ENCODE results near the gene DCTN5.

DCTN5 gene

DNA sequence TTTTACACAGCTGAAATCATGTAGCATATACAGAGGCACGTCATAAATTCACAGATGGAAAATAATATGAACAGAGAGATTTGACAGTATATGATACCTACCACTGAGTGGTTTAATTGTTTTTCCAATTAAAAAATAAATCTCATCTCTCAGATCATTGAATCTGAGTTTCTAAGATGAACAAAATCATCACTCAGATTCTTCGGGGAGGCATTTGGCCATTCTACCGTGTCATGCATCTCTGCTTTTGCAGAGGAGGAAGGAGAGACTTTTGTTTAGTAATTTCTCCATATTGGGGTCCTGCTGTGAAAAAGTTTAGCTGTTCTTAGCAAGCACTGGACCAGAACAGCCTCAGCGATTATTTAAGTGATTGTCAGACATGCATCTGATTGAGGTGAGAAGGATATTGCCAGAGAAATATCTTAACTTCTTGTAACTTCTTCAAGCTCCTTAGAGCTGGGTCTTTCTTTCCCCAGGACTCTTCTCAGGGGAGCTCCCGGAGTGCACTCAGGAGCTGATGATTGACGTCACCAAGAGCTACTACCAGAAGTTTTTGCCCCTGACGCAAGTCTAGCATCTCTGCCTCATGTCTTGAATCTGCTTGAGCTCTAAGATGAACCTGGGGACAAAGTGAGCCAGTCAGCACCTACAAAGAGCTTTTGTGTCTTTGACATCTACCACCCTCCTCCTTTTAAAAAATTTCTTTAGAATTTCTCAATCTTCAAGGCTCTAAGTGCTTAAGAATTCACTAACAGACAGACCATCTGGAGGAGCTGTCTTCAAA is 25.5 kb downstream of the DCTN5 start:
- no peak for DNase-seq

DNA sequence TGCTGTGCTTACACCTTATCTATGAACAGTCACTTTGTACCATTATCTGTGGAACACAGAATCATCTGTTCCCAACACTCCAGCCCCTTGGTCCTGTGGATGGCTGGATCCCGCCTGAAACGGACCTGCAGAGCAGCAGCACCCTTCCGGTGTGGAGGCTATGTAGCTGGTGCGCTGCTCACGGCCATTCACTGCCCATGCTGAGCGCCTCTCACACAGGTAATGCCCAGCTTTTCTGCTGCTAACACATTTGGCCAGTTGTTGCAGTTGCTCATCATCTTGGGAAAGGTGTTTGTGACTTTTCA is 26.0 kb downstream of the DCTN5 start:
- no peak for DNase-seq

DNA sequence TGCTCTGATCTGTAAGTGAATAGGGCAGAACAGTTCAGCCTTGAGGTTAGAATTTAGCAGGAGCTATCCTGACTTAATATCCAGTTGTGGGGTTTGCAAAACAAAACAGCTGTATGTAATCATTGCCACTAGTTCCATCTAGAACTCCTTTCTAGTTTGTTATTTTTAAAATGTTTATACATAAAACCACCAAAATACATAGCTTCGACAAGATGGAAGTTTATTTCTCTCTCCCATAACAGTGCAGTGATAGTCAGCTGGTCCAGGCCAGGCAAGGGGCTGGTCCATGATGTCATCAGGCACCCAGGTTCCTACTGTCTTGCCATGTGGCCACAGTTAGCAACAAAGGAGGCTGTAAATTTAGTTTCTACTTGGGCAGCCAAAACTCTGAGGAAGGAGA is 27.0 kb downstream of the DCTN5 start:
- DNase-seq: no peak

DNA sequence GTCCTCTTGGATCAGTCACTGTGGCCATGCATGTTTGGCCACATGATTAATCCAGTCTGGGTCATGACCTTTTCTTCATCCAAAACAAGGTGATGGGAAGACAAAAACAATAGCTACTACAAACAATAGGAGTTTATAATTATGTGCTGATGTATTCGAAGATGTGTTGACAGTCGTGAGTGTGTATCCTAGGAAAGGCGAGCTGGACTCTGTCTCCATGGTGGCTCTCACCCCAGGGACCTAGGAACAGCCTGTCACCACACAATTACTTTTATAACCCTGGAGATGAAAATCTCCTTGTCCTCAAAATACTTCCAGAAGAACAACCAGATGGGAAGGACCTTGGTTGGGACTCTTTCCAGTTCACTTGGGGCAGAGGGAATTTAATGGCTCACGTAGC is 27.6 kb downstream of the DCTN5 start:
- DNase-seq: no peak

DNA sequence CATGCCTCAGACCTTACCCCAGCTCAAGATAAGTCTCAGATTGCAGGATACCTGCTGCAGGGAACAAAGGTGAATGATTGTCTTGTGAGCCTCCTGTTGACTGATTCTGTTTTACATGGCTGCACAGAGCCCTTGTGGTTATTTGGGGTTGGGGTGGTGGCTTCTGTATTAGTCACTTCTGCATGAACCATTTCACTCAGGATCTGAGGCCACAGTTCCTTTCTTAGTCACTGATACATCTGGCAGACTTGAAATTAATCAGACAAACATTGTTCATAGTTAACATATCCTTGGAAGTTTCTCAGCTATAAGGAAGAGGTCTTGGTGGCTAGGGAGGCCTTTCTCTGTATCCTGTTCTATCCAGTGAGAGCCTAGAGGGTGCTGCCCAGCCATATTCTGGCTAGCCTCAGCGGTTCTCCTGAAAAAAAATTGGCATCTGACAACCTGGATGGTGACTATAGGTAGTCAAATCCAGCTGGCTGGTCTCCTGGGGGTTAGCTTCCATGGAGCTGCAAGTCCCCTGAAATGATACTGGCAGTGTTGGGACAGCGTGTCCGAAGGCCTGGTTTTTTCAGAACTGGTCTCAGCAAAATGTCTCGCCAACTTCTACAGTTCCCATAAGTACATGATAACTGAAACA is 29.0 kb downstream of the DCTN5 start:
- no peak for DNase-seq

DNA sequence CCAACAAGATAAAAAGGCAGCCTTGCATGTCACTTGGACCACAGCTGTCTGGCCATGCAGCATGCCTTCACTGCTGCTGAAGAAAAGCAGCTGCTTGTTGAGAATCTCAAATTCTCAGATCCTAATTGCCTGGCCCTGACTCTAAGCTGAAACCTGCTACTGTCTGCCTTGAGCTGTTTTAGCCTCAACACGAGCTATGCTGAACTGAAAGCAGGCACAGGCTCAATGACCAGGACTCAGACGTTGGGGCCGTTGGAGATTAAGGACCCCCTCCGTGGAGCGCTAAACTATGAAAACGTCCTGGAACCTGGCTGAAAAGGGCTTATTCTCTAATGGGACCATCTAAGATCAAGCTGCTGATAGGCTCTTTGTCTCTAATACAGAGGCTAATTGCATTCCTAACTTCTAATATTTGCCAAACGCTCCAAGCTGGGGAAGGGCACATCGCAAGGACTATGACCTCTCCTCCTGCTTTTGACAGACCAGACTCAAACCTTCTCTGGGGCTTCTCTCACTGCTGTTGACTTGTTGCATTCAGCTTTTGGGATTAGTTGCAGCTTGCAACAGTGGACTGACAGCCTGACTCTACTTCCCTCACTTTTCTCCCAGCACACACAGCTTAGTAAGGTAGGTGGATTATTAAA is 32.8 kb downstream of the DCTN5 start:
- DNase-seq: no peak

DNA sequence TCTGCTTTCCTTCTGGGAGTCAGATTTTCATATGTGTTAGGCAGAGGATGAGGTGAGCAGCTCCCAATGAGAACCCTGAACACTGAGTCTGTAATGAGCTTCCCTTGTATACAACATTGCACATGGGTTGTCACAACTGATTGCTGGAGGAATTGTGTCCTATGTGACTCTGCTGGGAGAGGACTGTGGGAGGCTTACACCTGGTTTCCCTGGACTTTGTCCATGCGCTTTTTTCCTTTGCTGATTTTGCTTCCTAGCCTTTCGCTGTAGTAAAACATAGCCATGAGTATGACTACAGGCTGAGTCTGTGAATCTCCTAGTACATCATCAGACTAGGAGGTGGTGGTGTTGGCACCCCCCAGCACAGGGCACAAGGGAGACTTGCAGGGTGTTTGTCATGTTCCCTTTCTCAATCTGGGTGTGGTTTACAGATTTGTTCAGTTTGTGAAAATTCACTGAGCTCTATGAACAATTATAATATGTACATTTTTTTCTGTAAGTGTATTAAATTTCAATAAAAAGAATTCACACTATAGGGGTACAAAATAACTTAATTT is 35.7 kb downstream of the DCTN5 start:
- DNase-seq: no peak

DNA sequence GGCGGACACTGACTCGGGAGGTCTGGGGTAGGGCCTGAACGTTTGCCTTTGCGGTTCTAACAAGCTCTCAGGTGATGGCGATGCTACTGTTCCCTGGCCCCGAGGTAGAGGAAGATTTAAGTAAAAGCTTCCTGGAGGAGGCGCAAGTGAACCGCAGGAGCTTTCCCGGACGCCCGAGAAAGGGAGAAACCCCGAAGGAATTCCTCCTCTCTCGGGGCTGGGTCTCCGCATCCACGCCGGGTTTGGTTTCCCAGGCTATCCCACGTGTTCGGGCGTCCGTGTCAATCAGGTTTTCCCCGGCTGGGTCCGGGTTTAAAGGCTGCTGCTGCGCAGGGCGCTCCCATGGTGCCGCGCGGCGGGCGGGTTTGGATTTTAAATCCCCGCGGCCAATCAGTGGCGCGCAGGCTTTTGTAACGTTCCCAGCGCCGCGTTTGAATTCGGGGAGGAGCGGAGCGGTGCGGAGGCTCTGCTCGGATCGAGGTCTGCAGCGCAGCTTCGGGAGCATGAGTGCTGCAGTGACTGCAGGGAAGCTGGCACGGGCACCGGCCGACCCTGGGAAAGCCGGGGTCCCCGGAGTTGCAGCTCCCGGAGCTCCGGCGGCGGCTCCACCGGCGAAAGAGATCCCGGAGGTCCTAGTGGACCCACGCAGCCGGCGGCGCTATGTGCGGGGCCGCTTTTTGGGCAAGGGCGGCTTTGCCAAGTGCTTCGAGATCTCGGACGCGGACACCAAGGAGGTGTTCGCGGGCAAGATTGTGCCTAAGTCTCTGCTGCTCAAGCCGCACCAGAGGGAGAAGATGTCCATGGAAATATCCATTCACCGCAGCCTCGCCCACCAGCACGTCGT is 37.4 kb downstream of the DCTN5 start, which contains the start of gene PLK1:
TSS of gene PLK1 (plus strand) at position 460 of the 844 bp plus-strand sequence. CDS start at position 504, 44 bp downstream.
- peak; percentile 93 for DNase-seq

DNA sequence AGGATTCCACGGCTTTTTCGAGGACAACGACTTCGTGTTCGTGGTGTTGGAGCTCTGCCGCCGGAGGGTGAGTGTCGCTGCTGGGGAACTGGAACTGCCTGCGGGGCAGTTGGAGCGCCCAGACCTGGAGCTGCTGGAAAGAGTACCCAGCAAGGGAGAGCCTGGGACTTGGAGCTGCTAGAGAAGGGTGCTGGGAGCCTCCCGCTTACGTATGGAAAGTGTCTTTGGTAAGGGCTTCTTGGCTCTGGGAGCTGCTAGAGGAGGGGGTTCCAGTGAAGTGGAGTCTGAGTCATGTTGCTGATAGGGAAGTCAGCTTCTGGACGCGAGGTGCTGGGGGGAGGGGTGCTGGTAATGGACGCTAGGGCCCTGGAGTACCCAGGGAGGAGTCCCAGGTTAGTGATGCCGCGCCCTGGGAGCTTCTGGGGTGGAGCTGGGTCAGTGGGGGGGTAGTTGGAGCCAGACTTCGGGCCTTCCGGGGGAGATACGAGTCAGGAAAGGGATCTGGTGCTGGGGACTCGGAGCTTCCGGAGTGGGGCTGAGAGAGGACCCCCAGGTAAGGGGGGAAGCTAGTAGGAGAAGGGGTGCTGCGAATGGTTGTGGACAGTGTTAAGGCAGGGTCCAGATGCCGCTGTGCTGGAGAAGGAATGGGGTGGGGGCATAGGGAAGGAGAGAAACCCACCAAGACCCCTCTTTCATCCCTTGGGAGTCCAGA is 38.2 kb downstream of the DCTN5 start:
- DNase-seq: peak; percentile 67

DNA sequence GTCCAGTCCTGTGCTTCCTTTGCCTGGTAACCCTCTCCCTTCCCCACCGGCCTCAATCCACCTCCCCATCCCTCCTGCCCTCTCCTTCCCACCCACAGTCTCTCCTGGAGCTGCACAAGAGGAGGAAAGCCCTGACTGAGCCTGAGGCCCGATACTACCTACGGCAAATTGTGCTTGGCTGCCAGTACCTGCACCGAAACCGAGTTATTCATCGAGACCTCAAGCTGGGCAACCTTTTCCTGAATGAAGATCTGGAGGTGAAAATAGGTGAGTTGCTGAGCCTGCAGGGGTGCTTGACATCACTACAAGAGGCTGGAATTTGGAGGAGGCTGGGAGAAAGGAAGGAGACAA is 38.7 kb downstream of the DCTN5 start:
- no peak for DNase-seq

DNA sequence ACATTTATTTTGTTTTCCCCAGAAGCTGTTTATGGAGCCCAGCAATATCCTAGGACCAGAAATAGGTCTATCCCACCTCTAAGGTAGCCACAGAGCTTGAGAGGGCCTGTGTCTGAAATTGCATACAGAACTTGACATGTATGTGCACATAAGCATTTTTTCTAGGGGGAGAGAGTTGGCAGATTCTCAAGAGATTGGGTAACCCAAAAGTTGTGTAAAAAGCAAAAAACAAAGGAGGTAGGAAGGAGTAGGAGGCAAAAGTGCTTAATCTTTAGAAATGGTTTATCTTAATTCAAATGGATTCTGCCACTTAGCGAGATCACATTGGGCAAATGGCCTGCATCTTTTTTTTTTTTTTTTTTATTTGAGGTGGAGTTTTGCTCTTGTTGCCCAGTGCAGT is 40.9 kb downstream of the DCTN5 start:
- no peak for DNase-seq

DNA sequence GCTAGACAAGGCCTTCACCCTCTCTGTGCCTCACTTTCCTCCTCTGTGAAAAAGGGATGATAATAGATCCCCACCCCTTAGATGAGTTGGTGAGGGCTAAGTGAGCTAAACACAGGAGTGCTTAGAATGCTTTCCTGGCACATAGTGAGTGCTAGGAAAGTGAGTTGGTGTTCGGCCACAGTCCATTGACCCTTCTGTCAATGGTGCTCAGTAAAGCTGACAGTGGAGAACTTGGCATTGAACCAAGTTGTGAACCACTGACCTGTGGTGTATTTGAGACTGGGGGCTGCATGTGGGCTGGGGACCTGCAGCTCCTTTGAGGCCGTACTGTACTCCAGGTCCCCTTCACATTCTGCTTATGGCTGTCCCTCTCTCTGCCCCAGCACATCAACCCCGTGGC is 42.2 kb downstream of the DCTN5 start:
- DNase-seq: no peak

DNA sequence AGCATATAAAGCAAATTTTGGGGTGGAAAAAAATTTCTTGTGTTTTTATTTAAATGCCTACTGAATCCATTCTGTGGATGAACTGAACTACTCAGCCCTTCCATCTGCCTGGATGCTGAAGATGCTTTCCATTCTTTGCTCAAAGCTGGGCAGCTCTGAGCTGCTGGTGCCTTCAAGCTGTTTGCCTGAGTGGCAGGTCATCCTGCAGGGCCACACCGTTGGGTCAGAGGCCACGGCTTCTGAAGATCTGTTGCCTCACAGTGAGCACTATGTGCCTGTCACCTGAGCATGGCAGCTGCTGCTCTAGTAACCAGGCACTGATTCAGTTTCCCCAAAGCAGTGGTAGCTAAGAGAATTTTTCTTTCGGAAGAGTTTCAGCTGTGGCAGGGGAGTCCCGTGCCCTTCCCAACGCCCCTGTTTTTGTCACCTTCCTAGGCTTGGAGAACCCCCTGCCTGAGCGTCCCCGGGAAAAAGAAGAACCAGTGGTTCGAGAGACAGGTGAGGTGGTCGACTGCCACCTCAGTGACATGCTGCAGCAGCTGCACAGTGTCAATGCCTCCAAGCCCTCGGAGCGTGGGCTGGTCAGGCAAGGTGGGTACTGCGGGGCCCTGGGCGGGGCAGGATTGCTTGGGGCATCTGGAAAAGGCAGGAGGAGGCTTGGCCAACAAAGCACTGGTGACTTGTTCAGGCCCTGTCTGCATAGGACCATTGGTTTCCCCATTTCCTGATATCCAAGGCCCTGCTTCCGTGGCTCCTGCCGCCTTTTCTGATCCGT is 46.0 kb downstream of the DCTN5 start:
- no peak for DNase-seq

DNA sequence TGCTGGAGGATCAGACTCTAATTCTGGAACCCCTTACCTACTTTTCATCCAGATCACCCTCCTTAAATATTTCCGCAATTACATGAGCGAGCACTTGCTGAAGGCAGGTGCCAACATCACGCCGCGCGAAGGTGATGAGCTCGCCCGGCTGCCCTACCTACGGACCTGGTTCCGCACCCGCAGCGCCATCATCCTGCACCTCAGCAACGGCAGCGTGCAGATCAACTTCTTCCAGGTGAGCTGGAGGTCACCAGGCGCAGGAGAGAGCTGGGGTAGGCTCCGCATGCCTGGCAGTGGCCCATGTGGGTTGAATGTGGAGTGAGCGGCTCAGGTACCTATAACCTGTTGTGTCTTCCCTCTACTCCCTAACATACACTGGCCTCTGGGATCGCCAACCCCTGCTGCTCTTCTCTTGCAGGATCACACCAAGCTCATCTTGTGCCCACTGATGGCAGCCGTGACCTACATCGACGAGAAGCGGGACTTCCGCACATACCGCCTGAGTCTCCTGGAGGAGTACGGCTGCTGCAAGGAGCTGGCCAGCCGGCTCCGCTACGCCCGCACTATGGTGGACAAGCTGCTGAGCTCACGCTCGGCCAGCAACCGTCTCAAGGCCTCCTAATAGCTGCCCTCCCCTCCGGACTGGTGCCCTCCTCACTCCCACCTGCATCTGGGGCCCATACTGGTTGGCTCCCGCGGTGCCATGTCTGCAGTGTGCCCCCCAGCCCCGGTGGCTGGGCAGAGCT is 48.3 kb downstream of the DCTN5 start:
- DNase-seq: no peak

DNA sequence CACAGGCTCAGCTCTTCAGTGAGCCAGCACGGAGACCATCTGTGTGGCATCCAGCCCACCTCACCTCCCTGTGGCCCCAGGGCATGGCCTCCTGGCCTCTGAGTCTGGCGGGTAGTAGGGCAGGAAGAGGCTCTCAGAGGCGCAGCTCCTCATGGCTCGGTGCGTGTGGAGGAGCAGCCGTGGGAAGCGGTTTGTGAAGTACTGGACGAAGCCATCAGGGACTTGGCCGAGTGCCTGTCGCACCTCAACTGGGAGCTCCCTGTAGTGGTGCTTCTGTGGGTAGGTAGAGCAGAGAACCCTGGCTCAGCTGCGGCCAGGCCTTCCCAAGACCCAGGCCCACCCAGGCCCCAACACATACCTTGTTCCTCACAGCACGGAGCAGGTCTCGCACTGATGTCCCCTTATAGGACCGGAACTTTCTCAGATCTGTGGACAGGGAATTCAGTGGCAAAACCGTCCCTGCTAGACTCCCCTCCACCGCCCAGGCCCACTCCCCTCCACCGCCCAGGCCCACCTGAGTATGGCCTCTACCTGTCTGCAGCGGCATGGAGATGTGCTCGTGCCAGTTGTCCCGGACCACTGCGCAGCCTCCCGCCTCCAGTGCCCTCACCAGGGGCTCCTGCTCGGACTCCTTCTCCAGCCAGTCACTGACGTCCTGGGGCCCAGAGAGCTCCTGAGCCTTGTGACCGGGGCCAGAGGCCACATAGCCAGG is 49.7 kb downstream of the DCTN5 start:
- no peak for DNase-seq

DNA sequence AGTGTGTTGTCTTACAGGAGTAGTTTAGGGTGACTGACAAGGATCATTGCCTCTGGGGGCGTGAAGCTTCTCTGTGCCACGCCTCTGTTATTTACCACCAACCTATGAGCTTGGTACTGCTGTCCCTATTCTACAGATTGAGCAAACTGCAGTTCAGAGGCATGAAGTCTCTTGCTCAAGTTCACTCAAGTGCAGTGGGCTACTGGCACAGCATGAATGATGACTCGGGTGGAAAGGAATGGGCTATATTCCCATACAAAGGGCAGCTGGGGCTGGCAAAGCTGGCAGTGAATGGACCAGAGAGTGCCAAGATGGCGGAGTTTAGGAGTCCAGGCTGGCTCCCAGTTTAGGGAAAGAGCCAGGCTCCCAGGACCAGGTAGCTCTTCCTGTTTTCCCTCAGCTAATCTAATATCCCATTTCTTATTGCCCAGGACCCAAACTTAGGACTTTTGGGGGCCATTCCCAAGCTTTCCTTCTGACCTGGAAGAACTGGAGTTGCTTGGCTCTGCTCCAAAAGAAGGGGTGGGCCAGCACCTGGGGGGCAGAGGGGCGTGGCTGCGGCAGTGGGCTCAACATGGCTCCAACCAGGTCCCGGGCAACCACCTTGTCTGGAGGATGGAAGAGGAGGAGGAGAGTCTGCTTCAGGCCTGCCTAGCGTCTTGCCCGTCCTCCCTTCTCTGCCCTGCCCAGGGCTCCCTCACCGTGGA is 50.4 kb downstream of the DCTN5 start:
- DNase-seq: no peak

DNA sequence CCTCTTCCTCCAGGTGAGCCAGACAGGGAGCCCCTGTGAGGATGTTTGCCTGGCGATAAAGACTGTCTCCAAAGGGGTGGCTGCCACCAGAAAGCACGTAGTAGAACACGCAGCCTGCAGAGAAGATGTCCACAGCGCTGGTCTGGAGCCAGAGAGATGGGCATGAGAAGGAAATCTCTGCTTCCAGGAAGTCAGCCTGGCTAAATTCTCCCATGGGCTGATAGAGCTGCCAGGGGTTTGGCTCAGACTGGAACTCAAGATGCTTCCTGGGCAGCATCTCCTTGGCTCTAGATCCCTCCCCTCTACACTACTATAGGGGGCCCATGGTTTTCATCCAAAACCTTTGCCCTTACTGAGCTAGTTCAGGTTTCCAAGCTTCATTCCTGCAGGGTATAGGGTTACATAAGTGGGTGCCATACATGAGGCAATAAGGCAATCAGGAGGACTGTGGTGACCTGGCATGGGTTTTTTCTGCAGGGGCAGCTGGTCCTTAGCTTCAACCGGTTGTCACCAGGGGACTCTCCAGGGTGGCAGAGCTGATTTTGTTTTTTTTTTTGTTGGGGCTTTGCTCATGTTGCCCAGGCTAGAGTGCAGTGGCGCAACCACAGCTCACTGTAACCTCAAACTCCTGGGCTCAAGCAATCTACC is 51.0 kb downstream of the DCTN5 start:
- no peak for DNase-seq

DNA sequence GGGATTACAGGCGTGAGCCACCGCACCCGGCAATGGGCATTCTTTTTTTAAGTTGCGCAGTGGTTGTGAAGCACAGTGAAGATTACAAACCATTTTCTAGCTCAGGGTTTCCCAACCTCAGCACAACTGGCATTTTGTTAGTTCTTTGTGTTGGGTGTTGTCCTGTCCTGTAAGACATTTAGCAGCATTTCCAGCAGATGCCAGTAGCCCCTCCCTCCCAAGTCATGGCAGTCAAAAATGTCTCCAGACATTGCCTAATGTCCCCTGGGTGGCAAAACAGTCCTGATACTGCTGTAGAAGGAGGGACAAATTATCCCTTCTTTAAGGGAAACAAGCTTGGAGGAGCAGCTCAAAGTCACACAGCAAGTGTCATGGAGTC is 53.0 kb downstream of the DCTN5 start:
- DNase-seq: no peak
